ENCODE results near the gene CGREF1.

Gene CGREF1

GRCh38 chr2:27060323-27060722 lies 58.6 kb downstream of the CGREF1 start:
- no peaks in the 10 kb centered on the region for H3K27me3 ChIP-seq (ENCODE audit: insufficient read depth, low read length)
- peaks cover 54% of the 10 kb centered on the region for H3K36me3 ChIP-seq (ENCODE audit: insufficient read depth, low read length)
- no peaks in the 10 kb centered on the region for H3K9me3 ChIP-seq (ENCODE audit: low read length)
- no peaks in the 10 kb centered on the region for H3K4me1 ChIP-seq (ENCODE audit: insufficient read depth, low read length)
- no peak overlapping the region for H2AFZ ChIP-seq (ENCODE audit: low read depth, low read length)
- H3K4me3 ChIP-seq (ENCODE audit: low read length) = no peak overlapping the region

- Histone ChIP-seq H2AFZ (ENCODE audit: low read depth, low read length) (no peak overlapping the region), H3K27me3 (ENCODE audit: insufficient read depth, low read length) (no peaks in the 10 kb centered on the region), H3K36me3 (ENCODE audit: insufficient read depth, low read length) (peaks cover 60% of the 10 kb centered on the region), H3K4me1 (ENCODE audit: insufficient read depth, low read length) (no peaks in the 10 kb centered on the region), H3K4me3 (ENCODE audit: low read length) (no peak overlapping the region), H3K9me3 (ENCODE audit: low read length) (no peaks in the 10 kb centered on the region)
Measured at GRCh38 chr2:27059141-27059820, 59.6 kb downstream of the CGREF1 start.

- Histone ChIP-seq H3K4me3 (ENCODE audit: low read length) (no peak overlapping the region), H3K27me3 (ENCODE audit: insufficient read depth, low read length) (no peaks in the 10 kb centered on the region), H3K36me3 (ENCODE audit: insufficient read depth, low read length) (peaks cover 68% of the 10 kb centered on the region), H2AFZ (ENCODE audit: low read depth, low read length) (no peak overlapping the region), H3K4me1 (ENCODE audit: insufficient read depth, low read length) (no peaks in the 10 kb centered on the region), H3K9me3 (ENCODE audit: low read length) (no peaks in the 10 kb centered on the region)
Measured at GRCh38 chr2:27058210-27058609, 60.7 kb downstream of the CGREF1 start.

GRCh38 chr2:27057184-27057583 lies 61.7 kb downstream of the CGREF1 start:
- Histone ChIP-seq H3K27me3 (ENCODE audit: insufficient read depth, low read length) (no peaks in the 10 kb centered on the region), H3K9me3 (ENCODE audit: low read length) (no peaks in the 10 kb centered on the region), H3K36me3 (ENCODE audit: insufficient read depth, low read length) (peaks cover 62% of the 10 kb centered on the region), H2AFZ (ENCODE audit: low read depth, low read length) (no peak overlapping the region), H3K4me1 (ENCODE audit: insufficient read depth, low read length) (peaks cover 6% of the 10 kb centered on the region), H3K4me3 (ENCODE audit: low read length) (no peak overlapping the region)

GRCh38 chr2:27054721-27055120 lies 64.2 kb downstream of the CGREF1 start:
- H3K4me1 ChIP-seq (ENCODE audit: insufficient read depth, low read length) = peaks cover 10% of the 10 kb centered on the region
- H3K9me3 ChIP-seq (ENCODE audit: low read length) = no peaks in the 10 kb centered on the region
- no peak overlapping the region for H2AFZ ChIP-seq (ENCODE audit: low read depth, low read length)
- H3K27me3 ChIP-seq (ENCODE audit: insufficient read depth, low read length) = no peaks in the 10 kb centered on the region
- peaks cover 57% of the 10 kb centered on the region for H3K36me3 ChIP-seq (ENCODE audit: insufficient read depth, low read length)
- H3K4me3 ChIP-seq (ENCODE audit: low read length) = no peak overlapping the region

- no peaks in the 10 kb centered on the region for H3K9me3 ChIP-seq (ENCODE audit: low read length)
- H3K4me1 ChIP-seq (ENCODE audit: insufficient read depth, low read length) = peaks cover 16% of the 10 kb centered on the region
- H3K4me3 ChIP-seq (ENCODE audit: low read length) = no peak overlapping the region
- no peak overlapping the region for H2AFZ ChIP-seq (ENCODE audit: low read depth, low read length)
- H3K27me3 ChIP-seq (ENCODE audit: insufficient read depth, low read length) = no peaks in the 10 kb centered on the region
- H3K36me3 ChIP-seq (ENCODE audit: insufficient read depth, low read length) = peaks cover 52% of the 10 kb centered on the region
Measured at GRCh38 chr2:27053776-27054175, 65.2 kb downstream of the CGREF1 start.

- no peaks in the 10 kb centered on the region for H3K9me3 ChIP-seq (ENCODE audit: low read length)
- peaks cover 48% of the 10 kb centered on the region for H3K36me3 ChIP-seq (ENCODE audit: insufficient read depth, low read length)
- H3K27me3 ChIP-seq (ENCODE audit: insufficient read depth, low read length) = no peaks in the 10 kb centered on the region
- no peak overlapping the region for H2AFZ ChIP-seq (ENCODE audit: low read depth, low read length)
- H3K4me3 ChIP-seq (ENCODE audit: low read length) = no peak overlapping the region
- peaks cover 16% of the 10 kb centered on the region for H3K4me1 ChIP-seq (ENCODE audit: insufficient read depth, low read length)
Measured at GRCh38 chr2:27053321-27053720, 65.6 kb downstream of the CGREF1 start.

- Histone ChIP-seq H3K36me3 (ENCODE audit: insufficient read depth, low read length) (peaks cover 41% of the 10 kb centered on the region), H3K4me3 (ENCODE audit: low read length) (peak overlapping the region; percentile 75), H3K4me1 (ENCODE audit: insufficient read depth, low read length) (peaks cover 16% of the 10 kb centered on the region), H3K27me3 (ENCODE audit: insufficient read depth, low read length) (no peaks in the 10 kb centered on the region), H2AFZ (ENCODE audit: low read depth, low read length) (peak overlapping the region; percentile 49), H3K9me3 (ENCODE audit: low read length) (no peaks in the 10 kb centered on the region)
Measured at GRCh38 chr2:27051902-27052645, 66.9 kb downstream of the CGREF1 start.

- Histone ChIP-seq H3K4me1 (ENCODE audit: insufficient read depth, low read length) (peaks cover 16% of the 10 kb centered on the region), H3K36me3 (ENCODE audit: insufficient read depth, low read length) (peaks cover 33% of the 10 kb centered on the region), H3K4me3 (ENCODE audit: low read length) (peak within 1 kb of the TSS; percentile 75), H3K9me3 (ENCODE audit: low read length) (no peaks in the 10 kb centered on the region), H3K27me3 (ENCODE audit: insufficient read depth, low read length) (no peaks in the 10 kb centered on the region), H2AFZ (ENCODE audit: low read depth, low read length) (peak within 1 kb of the TSS; percentile 86)
Measured at GRCh38 chr2:27050996-27051901, 67.7 kb downstream of the CGREF1 start, which contains the start of gene AGBL5. Gene AGBL5 (plus strand): TSS chr2:27051668. CDS start chr2:27052959, 1,291 bp downstream.
